Ovary (tissue), 9 donors: ENCODE results near the gene C1QTNF4. TPM values are rescaled to one million over a fixed set of nuclear protein-coding genes. Genes with fewer than 3 reads are reported as not detected.

ENCODE experiments used
- DNase-seq, 5 donors: peaks; one replicate each; pipeline ENCODE4 v3.0.0-alpha.2; 2019 to 2020
- H3K27ac ChIP-seq, 2 donors: fragments of 200-600 bp; one replicate each; pipeline versions ENCODE4 v1.5.1 to v1.8.0; 2019 to 2022
- H3K27me3 ChIP-seq: fragments of 200-600 bp; one replicate; pipeline ENCODE4 v1.8.0; 2022
- H3K36me3 ChIP-seq: fragments of 200-600 bp; sonication (generic); one replicate; pipeline ENCODE4 v1.5.1; 2019
- H3K4me1 ChIP-seq: one replicate; pipeline ENCODE4 v1.8.1; 2013; ENCODE audit warnings: mild to moderate bottlenecking, moderate library complexity; ENCODE audit not compliant: insufficient read depth
- H3K4me3 ChIP-seq: fragments of 200-600 bp; sonication (generic); one replicate; pipeline ENCODE4 v1.5.1; 2017
- H3K9me3 ChIP-seq, 2 donors: fragments of 200-600 bp in 1 of 2; sonication (generic) in 1 of 2; one replicate each; pipeline versions ENCODE4 v1.5.1 to v1.8.1; 2013 to 2019; ENCODE audit warnings: mild to moderate bottlenecking in 1 of 2, moderate library complexity in 1 of 2
- EP300 ChIP-seq: sonication (generic); formaldehyde crosslinking; IDR thresholded peaks from one replicate; pipeline ENCODE4 v1.6.1; 2017; ENCODE audit warnings: antibody characterized with exemption
- POLR2A ChIP-seq: fragments of 450-650 bp; IDR thresholded peaks from one replicate; pipeline ENCODE4 v1.6.1; 2017; ENCODE audit warnings: antibody characterized with exemption, mild to moderate bottlenecking, moderate library complexity
- WGBS, 3 donors: extraction: QIAGEN DNeasy Blood & Tissue Kit in 1 of 3; methylation state at CpG; one replicate each; pipeline versions ENCODE4 v1.1.5 to v1.1.7; 2013 to 2017; 5-methylcytosine and 5-hydroxymethylcytosine counted together
- intact Hi-C, 4 donors: fragments of 100-400 bp; cut with DNase I; formaldehyde crosslinking; loops; one replicate each; pipeline versions ENCODE4 v1.11.0 to v1.15.1; 2022 to 2023
- polyA plus RNA-seq, 2 donors: library from polyadenylated mRNA; stranded (reverse); fragments of 200-250 nt in 1 of 2; fragments of 350-450 nt in 1 of 2; fragmentation: Illumina TruSeq in 1 of 2; extraction: RNeasy Lipid Tissue Mini Kit (QIAGEN cat#74804) in 1 of 2; gene quantifications; one replicate each; pipeline ENCODE4 v1.2.3, GENCODE V29; 2013 to 2014
- total RNA-seq, 7 donors: library from RNA; depleted of rRNA in 2 of 7; stranded (reverse); fragments of >200 nt in 2 of 7; fragmentation: NEBNext Ultra II Directional in 3 of 7; extraction: Animal tissue kit (Norgen Biotek cat#: 25700) in 3 of 7; gene quantifications; one replicate each; pipeline versions ENCODE4 v1.1.0 to v1.2.4, GENCODE V29; 2016 to 2023
- TF ChIP-seq, protein P1 (sequence below), 3 donors: fragments of 450-650 bp in 2 of 3; fragments of 200-600 bp in 1 of 3; IDR thresholded peaks; one replicate each; pipeline versions ENCODE4 v1.5.1 to v1.8.0; 2016 to 2022; ENCODE audit warnings: antibody characterized with exemption in 3 of 3, mild to moderate bottlenecking in 1 of 3
- donor health status: DM: no; HTN: no; CAD: no; lungs with moderate emphysema.
- donor health status: DM: no; HTN: no; CAD: no.
- donor health status: Bipolar disorder and iron deficiency.
- donor health status: DM: yes; HTN: yes; CAD: no.
- donor health status: DM: no; HTN: no; CAD: no.
- donor health status: DM: yes; HTN: yes; CAD: no.

Gene C1QTNF4
- total and polyA plus RNA-seq, 9 donors, result 9.1 to 29.6 (median 15.4) TPM; not detected in 1

DNA sequence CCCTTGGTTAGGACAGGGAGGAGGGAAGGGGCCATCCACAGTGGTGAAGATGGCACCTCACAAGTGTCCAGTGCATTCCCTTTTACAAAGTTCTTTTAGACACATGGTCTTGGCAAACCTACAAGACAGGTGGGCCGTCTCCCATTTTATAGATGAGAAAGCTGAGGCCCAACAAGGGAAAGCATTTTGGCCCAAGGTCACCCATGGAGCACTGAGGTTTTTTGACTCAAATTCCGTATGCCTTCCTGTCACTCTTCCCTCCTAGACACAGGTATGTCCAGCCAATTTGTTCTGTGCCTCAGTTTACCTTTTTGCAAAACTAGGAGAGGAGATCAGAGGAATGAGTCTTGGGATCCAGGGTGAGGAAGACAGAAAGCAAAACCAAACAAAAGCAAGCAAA, 1.2 kb downstream of the C1QTNF4 start:
- H3K36me3 ChIP-seq, result no peaks in the 10 kb centered on the region
- no peak overlapping the region for H3K4me3 ChIP-seq
- no peak for DNase-seq
- intact Hi-C loops, result no loop called here
- H3K27ac ChIP-seq, result no peak overlapping the region
- no peaks in the 10 kb centered on the region for H3K27me3 ChIP-seq
- H3K4me1 ChIP-seq, result peaks cover 11% of the 10 kb centered on the region
- no peaks in the 10 kb centered on the region for H3K9me3 ChIP-seq
- 71 to 73% (median 71%) methylated on average over 2 of the region's 2 CpGs for WGBS, 3 donors
- no peak for TF ChIP-seq POLR2A
- TF ChIP-seq, protein P1, sequence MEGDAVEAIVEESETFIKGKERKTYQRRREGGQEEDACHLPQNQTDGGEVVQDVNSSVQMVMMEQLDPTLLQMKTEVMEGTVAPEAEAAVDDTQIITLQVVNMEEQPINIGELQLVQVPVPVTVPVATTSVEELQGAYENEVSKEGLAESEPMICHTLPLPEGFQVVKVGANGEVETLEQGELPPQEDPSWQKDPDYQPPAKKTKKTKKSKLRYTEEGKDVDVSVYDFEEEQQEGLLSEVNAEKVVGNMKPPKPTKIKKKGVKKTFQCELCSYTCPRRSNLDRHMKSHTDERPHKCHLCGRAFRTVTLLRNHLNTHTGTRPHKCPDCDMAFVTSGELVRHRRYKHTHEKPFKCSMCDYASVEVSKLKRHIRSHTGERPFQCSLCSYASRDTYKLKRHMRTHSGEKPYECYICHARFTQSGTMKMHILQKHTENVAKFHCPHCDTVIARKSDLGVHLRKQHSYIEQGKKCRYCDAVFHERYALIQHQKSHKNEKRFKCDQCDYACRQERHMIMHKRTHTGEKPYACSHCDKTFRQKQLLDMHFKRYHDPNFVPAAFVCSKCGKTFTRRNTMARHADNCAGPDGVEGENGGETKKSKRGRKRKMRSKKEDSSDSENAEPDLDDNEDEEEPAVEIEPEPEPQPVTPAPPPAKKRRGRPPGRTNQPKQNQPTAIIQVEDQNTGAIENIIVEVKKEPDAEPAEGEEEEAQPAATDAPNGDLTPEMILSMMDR (IDR thresholded peaks at IDR 0.05), result no peak
- no peak for TF ChIP-seq EP300

DNA sequence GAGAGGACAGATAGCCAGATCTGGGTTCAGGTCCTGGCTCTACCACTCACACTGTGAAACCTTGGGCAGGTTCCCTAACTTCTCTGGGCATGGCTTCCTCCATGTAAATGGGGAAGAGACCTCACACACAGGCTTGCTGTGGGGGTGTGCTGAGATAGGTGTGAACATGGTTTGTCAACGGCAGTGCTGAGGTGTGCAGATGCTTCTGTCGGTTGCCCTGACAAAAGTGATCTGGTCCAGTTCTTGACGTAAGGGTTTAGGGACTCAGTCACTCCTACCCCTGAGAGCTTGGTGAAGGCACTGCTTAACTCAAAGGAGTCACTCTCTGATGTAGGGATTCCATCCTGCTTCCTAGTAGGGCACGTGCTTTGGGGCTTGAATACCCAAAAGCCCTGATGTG, 2.0 kb downstream of the C1QTNF4 start:
- peak in 1 of 5 donors; percentile 16 for DNase-seq
- no peaks in the 10 kb centered on the region for H3K27me3 ChIP-seq
- intact Hi-C loops, result no loop called here
- H3K27ac ChIP-seq, result no peak overlapping the region
- H3K9me3 ChIP-seq, result no peaks in the 10 kb centered on the region
- peaks cover 11% of the 10 kb centered on the region for H3K4me1 ChIP-seq
- H3K4me3 ChIP-seq, result no peak overlapping the region
- WGBS, 3 donors, result 65 to 86% (median 78%) methylated on average over 4 of the region's 4 CpGs
- H3K36me3 ChIP-seq, result no peaks in the 10 kb centered on the region
- no peak for TF ChIP-seq POLR2A
- TF ChIP-seq EP300, result no peak
- TF ChIP-seq, protein P1 (IDR thresholded peaks at IDR 0.05), result no peak

DNA sequence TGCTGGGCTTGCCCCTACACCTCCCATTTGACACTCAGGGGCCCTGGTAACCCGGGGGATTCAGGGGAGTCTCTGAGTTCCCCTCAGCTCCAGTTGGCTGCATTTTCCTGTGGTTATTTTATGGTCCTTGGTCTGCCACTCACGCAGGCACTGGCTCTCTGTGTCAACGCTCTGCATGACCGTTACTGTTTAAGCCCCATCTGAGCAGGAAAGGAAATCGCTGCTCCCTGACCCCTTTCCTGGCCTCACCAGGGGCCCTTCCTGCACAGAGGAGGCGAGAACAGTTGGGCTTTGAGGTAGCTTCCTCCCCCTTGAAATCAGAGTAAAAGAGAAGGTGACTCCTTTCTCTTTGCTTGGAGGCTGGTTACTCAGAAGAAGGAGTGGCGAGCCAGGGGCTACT, 2.4 kb downstream of the C1QTNF4 start:
- TF ChIP-seq POLR2A (no peak), EP300 (no peak)
- TF ChIP-seq, protein P1 (IDR thresholded peaks at IDR 0.05), result no peak

DNA sequence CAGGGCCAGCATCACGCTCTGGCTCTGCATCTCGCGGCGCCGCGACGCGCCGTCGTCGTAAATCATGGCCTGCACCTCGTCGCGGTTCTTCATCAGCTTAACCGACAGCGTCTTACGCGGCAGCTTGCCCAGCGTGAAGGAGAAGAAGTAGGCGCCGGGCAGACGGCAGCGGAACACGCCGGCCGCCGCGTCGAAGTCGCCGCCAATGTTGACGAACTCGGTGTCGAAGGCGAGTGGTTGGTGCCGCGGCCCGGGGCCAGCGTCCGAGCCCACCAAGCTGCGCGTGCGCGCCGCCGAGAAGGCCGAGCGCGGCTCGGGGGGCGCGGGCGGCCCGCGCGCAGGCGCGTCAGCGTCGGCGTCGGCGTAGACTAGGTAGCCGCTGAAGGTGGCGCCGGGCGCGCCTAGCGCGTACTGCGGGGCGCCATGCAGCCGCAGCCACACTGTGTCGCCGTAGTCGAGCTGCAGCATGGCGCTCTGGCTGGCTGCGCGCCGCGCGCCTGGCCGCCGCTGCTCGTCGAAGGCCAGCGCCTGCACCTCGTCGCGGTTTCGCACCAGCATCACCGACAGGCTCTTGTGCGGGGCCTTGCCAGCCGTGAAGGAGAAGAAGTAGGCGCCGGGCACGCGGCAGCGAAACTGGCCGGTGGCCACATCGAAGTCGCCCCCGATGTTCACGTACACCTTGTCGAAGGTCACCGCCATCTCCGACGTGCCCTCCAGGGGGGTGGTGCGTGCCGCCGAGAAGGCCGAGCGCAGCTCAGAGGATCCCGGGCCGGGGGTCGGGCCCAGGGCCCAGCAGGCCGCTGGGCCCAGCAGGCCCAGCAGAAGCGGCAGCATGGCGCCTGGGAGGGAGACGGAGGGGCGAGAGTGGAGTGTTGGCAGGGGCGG, 4.0 kb downstream of the C1QTNF4 start:
- DNase-seq, result peak; percentile 64 to 82 (median 74)
- H3K9me3 ChIP-seq, result no peaks in the 10 kb centered on the region
- TF ChIP-seq, protein P1 (IDR thresholded peaks at IDR 0.05), result no peak
- peak; percentile 56 for TF ChIP-seq POLR2A
- H3K4me1 ChIP-seq, result peaks cover 11% of the 10 kb centered on the region
- WGBS, 3 donors, result 10 to 38% (median 18%) methylated on average over 80 to 122 of the region's 122 CpGs
- no peaks in the 10 kb centered on the region for H3K27me3 ChIP-seq
- intact Hi-C loops, result no loop called here
- H3K36me3 ChIP-seq, result no peaks in the 10 kb centered on the region
- H3K4me3 ChIP-seq, result peak overlapping the region; percentile 58
- H3K27ac ChIP-seq, result peak overlapping the region; percentile 61 to 76

More for the DNA sequence above, 2.4 kb downstream of the C1QTNF4 start:
- Histone ChIP-seq H3K9me3 (no peaks in the 10 kb centered on the region), H3K4me1 (peaks cover 11% of the 10 kb centered on the region), H3K27me3 (no peaks in the 10 kb centered on the region), H3K4me3 (no peak overlapping the region), H3K36me3 (no peaks in the 10 kb centered on the region), H3K27ac (no peak overlapping the region)
- peak in 1 of 5 donors; percentile 26 for DNase-seq
- intact Hi-C loops, result no loop called here
- WGBS, 3 donors, result 66 to 73% (median 73%) methylated on average over 7 of the region's 7 CpGs
